ENCODE measurements around the gene MACROD2.
"Not testable (repeated sequence)": the region's sequence is repeated elsewhere in the genome, so short reads cannot be mapped to it uniquely, and the experiment has no call there.

Gene MACROD2

GRCh38 chr20:14981486-14981885 lies 986.2 kb downstream of the MACROD2 start:
- DNase-seq, result not testable (repeated sequence)

- not testable (repeated sequence) for DNase-seq
Observed at GRCh38 chr20:14982324-14982723, 987.0 kb downstream of the MACROD2 start.

- DNase-seq, result no peak
Observed at GRCh38 chr20:14984305-14984704, 989.0 kb downstream of the MACROD2 start.

GRCh38 chr20:14984768-14985622 lies 989.7 kb downstream of the MACROD2 start:
- no peak for DNase-seq

GRCh38 chr20:14986026-14986655 lies 990.8 kb downstream of the MACROD2 start:
- no peak for DNase-seq

GRCh38 chr20:14986656-14987055 lies 991.3 kb downstream of the MACROD2 start:
- no peak for DNase-seq

GRCh38 chr20:14989535-14990290 lies 994.4 kb downstream of the MACROD2 start:
- DNase-seq, result no peak

GRCh38 chr20:14991023-14991422 lies 995.7 kb downstream of the MACROD2 start:
- no peak for DNase-seq

- DNase-seq, result no peak
Observed at GRCh38 chr20:14992153-14992552, 996.8 kb downstream of the MACROD2 start.

- no peak for DNase-seq
Observed at GRCh38 chr20:14992961-14993360, 997.6 kb downstream of the MACROD2 start.

GRCh38 chr20:14996883-14997672 lies 1001.8 kb downstream of the MACROD2 start:
- no peak for DNase-seq

GRCh38 chr20:14997791-14998190 lies 1002.5 kb downstream of the MACROD2 start:
- DNase-seq, result no peak

GRCh38 chr20:15005300-15005986 lies 1010.1 kb downstream of the MACROD2 start:
- DNase-seq, result no peak

- no peak for DNase-seq
Observed at GRCh38 chr20:15011631-15012030, 1016.3 kb downstream of the MACROD2 start.

- peak; percentile 73 for DNase-seq
Observed at GRCh38 chr20:15012566-15012965, 1017.2 kb downstream of the MACROD2 start.

GRCh38 chr20:15016875-15017274 lies 1021.6 kb downstream of the MACROD2 start:
- DNase-seq, result not testable (repeated sequence)

GRCh38 chr20:15018966-15019365 lies 1023.6 kb downstream of the MACROD2 start:
- DNase-seq, result no peak

- no peak for DNase-seq
Observed at GRCh38 chr20:15020845-15021244, 1025.5 kb downstream of the MACROD2 start.

- DNase-seq, result no peak
Observed at GRCh38 chr20:15022921-15023320, 1027.6 kb downstream of the MACROD2 start.

GRCh38 chr20:15026759-15027158 lies 1031.4 kb downstream of the MACROD2 start:
- DNase-seq, result peak; percentile 22

- DNase-seq, result no peak
Observed at GRCh38 chr20:15030826-15031225, 1035.5 kb downstream of the MACROD2 start.

Data from SHP77 treated with DMSO at 0.1 percent for 48 hours (cell line).